Mesenchymal stem cell (in vitro differentiated cells and primary cell): Measurements from ENCODE around the gene MVB12B.

Experiments
- DNase-seq: peaks from one replicate; pipeline ENCODE4 v3.0.0-alpha.2; 2013
- H2AFZ ChIP-seq: one replicate; pipeline ENCODE4 v1.6.1; 2013; ENCODE audit warnings: low read depth, mild to moderate bottlenecking, control low read depth, inconsistent platforms, low read length, moderate library complexity
- H2AK5ac ChIP-seq: 2 replicates; pipeline ENCODE4 v1.6.1; 2013; ENCODE audit warnings: low read length, moderate library complexity, mild to moderate bottlenecking, inconsistent platforms; ENCODE audit not compliant: severe bottlenecking
- H2BK120ac ChIP-seq: one replicate; pipeline ENCODE4 v1.6.1; 2013; ENCODE audit warnings: low read depth, mild to moderate bottlenecking, inconsistent platforms, low read length, moderate library complexity
- H2BK12ac ChIP-seq, 2 experiments: one replicate each; pipeline ENCODE4 v1.6.1; 2013; ENCODE audit warnings: inconsistent platforms in 2 of 2, low read length in 2 of 2, mild to moderate bottlenecking in 2 of 2, moderate library complexity in 2 of 2, control low read depth in 1 of 2
- H2BK15ac ChIP-seq: one replicate; pipeline ENCODE4 v1.6.1; 2013; ENCODE audit warnings: mild to moderate bottlenecking, low read depth, inconsistent platforms; ENCODE audit not compliant: poor library complexity, severe bottlenecking
- H2BK5ac ChIP-seq: 2 replicates; pipeline ENCODE4 v1.6.1; 2013; ENCODE audit warnings: low read depth, mild to moderate bottlenecking, low read length, control low read depth, inconsistent platforms; ENCODE audit not compliant: poor library complexity, severe bottlenecking
- H3K14ac ChIP-seq, 2 experiments: one replicate each; pipeline ENCODE4 v1.6.1; 2013; ENCODE audit warnings: inconsistent platforms in 2 of 2, low read length in 2 of 2, control low read depth in 1 of 2, mild to moderate bottlenecking in 1 of 2, moderate library complexity in 1 of 2
- H3K18ac ChIP-seq, 2 experiments: one replicate each; pipeline ENCODE4 v1.6.1; 2013; ENCODE audit warnings: inconsistent platforms in 2 of 2, low read length in 2 of 2, control low read depth in 1 of 2, low read depth in 1 of 2, mild to moderate bottlenecking in 1 of 2
- H3K23ac ChIP-seq, 2 experiments: one replicate each; pipeline ENCODE4 v1.6.1; 2013; ENCODE audit warnings: inconsistent platforms in 2 of 2, low read length in 2 of 2, mild to moderate bottlenecking in 2 of 2, moderate library complexity in 2 of 2, control low read depth in 1 of 2
- H3K27ac ChIP-seq: 2 replicates; pipeline ENCODE4 v1.5.1; 2013; ENCODE audit warnings: mild to moderate bottlenecking, moderate library complexity, low read length, control low read depth, inconsistent platforms; ENCODE audit not compliant: poor library complexity, severe bottlenecking
- H3K27me3 ChIP-seq, 2 experiments: 2 replicates each; pipeline versions ENCODE4 v1.6.1 to v1.7.0; 2013; ENCODE audit warnings: low read length in 2 of 2, mild to moderate bottlenecking in 2 of 2, moderate library complexity in 2 of 2, control low read depth in 1 of 2, inconsistent platforms in 1 of 2; ENCODE audit not compliant: control insufficient read depth in 1 of 2, insufficient read depth in 1 of 2
- H3K36me3 ChIP-seq, 2 experiments: 2 replicates each; pipeline versions ENCODE4 v1.6.1 to v1.7.0; 2013; ENCODE audit warnings: low read length in 2 of 2, control low read depth in 1 of 2, inconsistent platforms in 1 of 2, low read depth in 1 of 2, mild to moderate bottlenecking in 1 of 2; ENCODE audit not compliant: insufficient read depth in 2 of 2, control insufficient read depth in 1 of 2
- H3K4ac ChIP-seq, 2 experiments: one replicate each; pipeline ENCODE4 v1.6.1; 2013; ENCODE audit warnings: inconsistent platforms in 2 of 2, low read length in 2 of 2, mild to moderate bottlenecking in 2 of 2, moderate library complexity in 2 of 2, control low read depth in 1 of 2, low read depth in 1 of 2
- H3K4me1 ChIP-seq: 2 replicates; pipeline ENCODE4 v1.6.1; 2013; ENCODE audit warnings: low read depth, low read length, control low read depth; ENCODE audit not compliant: control insufficient read depth, insufficient read depth
- H3K4me2 ChIP-seq: 2 replicates; pipeline ENCODE4 v1.6.1; 2013; ENCODE audit warnings: low read length, mild to moderate bottlenecking, inconsistent platforms; ENCODE audit not compliant: poor library complexity, severe bottlenecking
- H3K4me3 ChIP-seq, 2 experiments: 2 replicates each; pipeline versions ENCODE4 v1.5.1 to v1.7.0; 2013; ENCODE audit warnings: low read length in 2 of 2, mild to moderate bottlenecking in 2 of 2, control low read depth in 1 of 2, low read depth in 1 of 2; ENCODE audit not compliant: insufficient read depth in 1 of 2
- H3K79me1 ChIP-seq: replicated peaks from 2 replicates; pipeline ENCODE4 v1.6.1; 2013; ENCODE audit warnings: mild to moderate bottlenecking, control low read depth, low read length, inconsistent platforms; ENCODE audit not compliant: poor library complexity, severe bottlenecking
- H3K9ac ChIP-seq: 2 replicates; pipeline ENCODE4 v1.7.0; 2013; ENCODE audit warnings: mild to moderate bottlenecking, low read length, moderate library complexity
- H3K9me3 ChIP-seq: 2 replicates; pipeline ENCODE4 v1.7.0; 2013; ENCODE audit warnings: mild to moderate bottlenecking, low read length; ENCODE audit not compliant: control insufficient read depth
- H4K8ac ChIP-seq: one replicate; pipeline ENCODE4 v1.6.1; 2013; ENCODE audit warnings: inconsistent platforms, mild to moderate bottlenecking, low read length, moderate library complexity
- H4K91ac ChIP-seq: one replicate; pipeline ENCODE4 v1.6.1; 2013; ENCODE audit warnings: mild to moderate bottlenecking, low read length, inconsistent platforms
- WGBS: methylation state at CpG from one replicate; pipeline ENCODE4 v1.1.7; 2013; ENCODE audit warnings: mixed read lengths; 5-methylcytosine and 5-hydroxymethylcytosine counted together

Gene MVB12B

DNA sequence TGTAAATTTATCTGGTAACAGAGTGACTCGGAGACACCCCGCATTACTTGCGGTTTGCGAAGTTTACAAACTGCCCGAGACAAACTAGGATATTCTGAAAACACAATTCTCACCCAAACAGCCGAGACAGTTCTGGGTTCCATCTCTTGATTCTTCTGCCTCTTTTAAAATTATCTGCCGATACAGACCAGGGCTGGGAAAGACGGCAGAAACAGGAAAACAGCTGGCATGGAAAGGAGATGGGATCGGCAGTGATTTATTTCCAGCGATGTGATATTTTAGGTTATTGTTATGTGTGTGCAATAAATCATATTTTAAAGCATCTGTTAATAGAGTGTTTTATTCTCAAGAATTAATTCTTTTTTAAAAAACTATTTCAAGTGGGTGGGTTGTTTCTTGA is 193.8 kb downstream of the MVB12B start:
- Histone ChIP-seq H3K27ac (no peak overlapping the region), H3K9me3 (no peaks in the 10 kb centered on the region), H3K4me2 (no peak overlapping the region), H2BK15ac (no peak overlapping the region), H3K36me3 (no peaks in the 10 kb centered on the region), H3K23ac (no peak overlapping the region), H3K18ac (no peak overlapping the region), H2AFZ (no peak overlapping the region), H2AK5ac (no peak overlapping the region), H2BK12ac (no peak overlapping the region), H3K4ac (no peak overlapping the region), H3K9ac (no peak overlapping the region), H4K8ac (no peak overlapping the region), H3K27me3 (peaks cover 76 to 79% of the 10 kb centered on the region in 2 experiments), H4K91ac (no peak overlapping the region), H3K14ac (no peak overlapping the region), H3K4me1 (peaks cover 1% of the 10 kb centered on the region), H3K79me1 (no peaks in the 10 kb centered on the region), H3K4me3 (no peak overlapping the region), H2BK5ac (no peak overlapping the region), H2BK120ac (no peak overlapping the region)
- DNase-seq: no peak
- WGBS: 80% methylated on average over 9 of the region's 10 CpGs

DNA sequence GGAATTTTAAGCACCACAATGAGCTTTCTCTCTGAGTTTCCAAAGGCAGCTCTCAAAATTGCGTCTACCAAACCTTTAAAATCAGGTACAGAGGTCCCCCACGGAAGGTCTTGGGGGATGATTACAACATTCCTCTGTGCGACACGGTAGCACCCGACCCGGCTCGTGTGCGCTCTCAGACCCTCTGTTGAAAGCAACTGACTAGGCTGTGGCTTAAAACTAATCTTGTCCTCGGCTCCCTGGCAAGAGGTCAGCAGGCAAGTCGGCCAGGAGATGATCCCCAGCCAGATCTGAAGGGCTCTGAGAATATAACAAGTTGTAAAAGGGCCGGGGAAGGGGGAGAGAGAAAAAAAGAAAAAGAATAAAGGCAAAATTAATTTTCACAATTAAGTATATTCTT is 194.5 kb downstream of the MVB12B start:
- DNase-seq: no peak
- no peak overlapping the region for H3K27ac ChIP-seq
- H4K8ac ChIP-seq: no peak overlapping the region
- H3K4me2 ChIP-seq: no peak overlapping the region
- H3K36me3 ChIP-seq: no peaks in the 10 kb centered on the region
- no peak overlapping the region for H3K4ac ChIP-seq
- H3K4me1 ChIP-seq: peaks cover 1% of the 10 kb centered on the region
- H2BK120ac ChIP-seq: no peak overlapping the region
- no peak overlapping the region for H2BK15ac ChIP-seq
- H3K79me1 ChIP-seq: no peaks in the 10 kb centered on the region
- no peak overlapping the region for H4K91ac ChIP-seq
- H2AFZ ChIP-seq: no peak overlapping the region
- no peak overlapping the region for H2AK5ac ChIP-seq
- no peak overlapping the region for H3K18ac ChIP-seq
- no peaks in the 10 kb centered on the region for H3K9me3 ChIP-seq
- no peak overlapping the region for H2BK5ac ChIP-seq
- no peak overlapping the region for H2BK12ac ChIP-seq
- no peak overlapping the region for H3K9ac ChIP-seq
- H3K23ac ChIP-seq: no peak overlapping the region
- H3K14ac ChIP-seq: no peak overlapping the region
- peaks cover 76 to 77% of the 10 kb centered on the region in 2 experiments for H3K27me3 ChIP-seq
- no peak overlapping the region for H3K4me3 ChIP-seq
- 48% methylated on average over 10 of the region's 11 CpGs for WGBS

DNA sequence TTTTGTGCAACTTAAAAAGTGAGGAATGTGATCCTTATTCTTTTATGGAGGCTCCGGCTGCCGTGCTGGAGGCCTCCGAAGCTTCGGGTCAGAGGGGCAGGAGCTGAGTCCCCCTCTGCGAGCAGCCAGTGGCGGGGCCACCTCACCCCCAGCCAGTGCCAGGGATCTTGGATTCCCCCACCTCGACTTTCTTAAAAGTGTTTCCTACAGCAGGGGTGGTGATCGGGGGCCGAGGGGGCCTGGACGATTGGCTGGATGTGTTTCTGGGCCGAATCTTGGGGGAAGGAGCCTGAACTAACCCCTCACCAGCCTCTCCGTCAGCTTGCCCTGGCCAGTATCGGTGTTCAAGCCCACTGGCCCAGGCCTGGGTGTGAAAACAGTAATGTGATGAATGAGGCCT is 194.9 kb downstream of the MVB12B start:
- no peak overlapping the region for H3K9ac ChIP-seq
- no peak overlapping the region for H3K14ac ChIP-seq
- H3K23ac ChIP-seq: peak overlapping the region in 1 of 2 experiments; percentile 49
- H3K4me3 ChIP-seq: no peak overlapping the region
- no peak overlapping the region for H2AK5ac ChIP-seq
- peaks cover 78 to 79% of the 10 kb centered on the region in 2 experiments for H3K27me3 ChIP-seq
- H3K79me1 ChIP-seq: no peaks in the 10 kb centered on the region
- no peak overlapping the region for H2BK12ac ChIP-seq
- DNase-seq: no peak
- 82% methylated on average over 11 of the region's 13 CpGs for WGBS
- no peak overlapping the region for H2BK5ac ChIP-seq
- H3K4me1 ChIP-seq: peaks cover 1% of the 10 kb centered on the region
- H3K4ac ChIP-seq: no peak overlapping the region
- H3K36me3 ChIP-seq: no peaks in the 10 kb centered on the region
- no peaks in the 10 kb centered on the region for H3K9me3 ChIP-seq
- H2BK120ac ChIP-seq: no peak overlapping the region
- no peak overlapping the region for H4K8ac ChIP-seq
- H2AFZ ChIP-seq: no peak overlapping the region
- H3K18ac ChIP-seq: no peak overlapping the region
- no peak overlapping the region for H3K4me2 ChIP-seq
- no peak overlapping the region for H2BK15ac ChIP-seq
- H4K91ac ChIP-seq: no peak overlapping the region
- no peak overlapping the region for H3K27ac ChIP-seq

DNA sequence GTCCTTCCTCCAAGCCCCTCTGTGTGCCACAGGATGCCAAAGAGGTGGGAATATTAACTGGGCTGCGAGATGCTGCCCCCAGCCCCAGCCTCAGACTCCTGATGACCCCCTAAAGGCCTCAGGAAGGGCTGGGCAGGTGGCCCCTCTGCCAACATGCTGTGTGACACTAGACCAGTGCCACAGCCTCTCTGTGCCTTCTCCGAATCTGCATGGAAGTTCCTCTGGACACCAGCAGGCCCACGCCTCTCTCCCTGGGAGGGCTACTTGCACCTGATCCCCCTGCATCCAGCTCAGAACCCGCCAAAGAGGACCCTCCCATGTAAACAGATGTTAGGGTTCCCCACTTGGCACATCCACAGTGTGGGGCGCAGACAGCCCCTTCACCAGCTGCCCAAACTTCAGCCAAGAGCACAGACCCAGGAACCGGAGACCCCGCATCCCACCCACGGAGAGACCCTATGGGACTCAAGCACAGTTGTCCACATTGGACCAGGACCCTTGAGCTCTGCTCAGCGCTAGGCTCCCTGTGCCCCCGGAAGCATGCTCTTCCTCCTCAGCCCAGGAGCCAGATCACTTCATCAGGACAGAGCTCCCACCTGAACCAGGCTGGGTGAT is 195.5 kb downstream of the MVB12B start:
- no peak overlapping the region for H3K4me2 ChIP-seq
- no peak overlapping the region for H3K9ac ChIP-seq
- H2BK15ac ChIP-seq: no peak overlapping the region
- H2BK120ac ChIP-seq: no peak overlapping the region
- H3K14ac ChIP-seq: no peak overlapping the region
- H2BK5ac ChIP-seq: no peak overlapping the region
- no peak overlapping the region for H3K18ac ChIP-seq
- H4K8ac ChIP-seq: no peak overlapping the region
- peak overlapping the region in 1 of 2 experiments; percentile 49 for H3K23ac ChIP-seq
- no peaks in the 10 kb centered on the region for H3K79me1 ChIP-seq
- H2AK5ac ChIP-seq: no peak overlapping the region
- H3K4me3 ChIP-seq: no peak overlapping the region
- peaks cover 78 to 84% of the 10 kb centered on the region in 2 experiments for H3K27me3 ChIP-seq
- DNase-seq: no peak
- H2BK12ac ChIP-seq: no peak overlapping the region
- no peak overlapping the region for H3K4ac ChIP-seq
- 86% methylated on average over 10 of the region's 10 CpGs for WGBS
- H3K27ac ChIP-seq: no peak overlapping the region
- H3K4me1 ChIP-seq: no peaks in the 10 kb centered on the region
- no peaks in the 10 kb centered on the region for H3K9me3 ChIP-seq
- no peak overlapping the region for H4K91ac ChIP-seq
- H3K36me3 ChIP-seq: no peaks in the 10 kb centered on the region
- no peak overlapping the region for H2AFZ ChIP-seq
